ENCODE measurements around the gene OR8B2.
A peak's percentile ranks its signal among the peaks of the same experiment; 100 is the strongest.
"Not testable (repeated sequence)": the region's sequence is repeated elsewhere in the genome, so short reads cannot be mapped to it uniquely, and the experiment has no call there.

Gene OR8B2

GRCh38 chr11:124384399-124384798, at the start of gene OR8B2:
OR8B2 (minus strand) TSS chr11:124384499; CDS start chr11:124383343, 1,156 bp downstream.
- DNase-seq, result no peak

- no peak for DNase-seq
Measured at GRCh38 chr11:124429599-124429998, 45.3 kb upstream of the OR8B2 start.

GRCh38 chr11:124424384-124424921, 40.2 kb upstream of the OR8B2 start, which contains the start of gene OR8B4:
OR8B4 (minus strand) TSS chr11:124424871; CDS start chr11:124424871, 0 bp downstream.
- no peak for DNase-seq

GRCh38 chr11:124421043-124421442, 36.7 kb upstream of the OR8B2 start:
- DNase-seq, result no peak

GRCh38 chr11:124415356-124415923, 31.1 kb upstream of the OR8B2 start:
- peak; percentile 31 for DNase-seq

- DNase-seq, result no peak
Measured at GRCh38 chr11:124409906-124410305, 25.6 kb upstream of the OR8B2 start.

GRCh38 chr11:124405581-124405980, 21.3 kb upstream of the OR8B2 start:
- no peak for DNase-seq

GRCh38 chr11:124403186-124403585, 18.9 kb upstream of the OR8B2 start:
- not testable (repeated sequence) for DNase-seq

- DNase-seq, result peak; percentile 76
Measured at GRCh38 chr11:124402326-124402922, 18.1 kb upstream of the OR8B2 start.

- no peak for DNase-seq
Measured at GRCh38 chr11:124398924-124399323, 14.6 kb upstream of the OR8B2 start, which contains the start of gene OR8B3. OR8B3 (minus strand) TSS chr11:124399024; CDS start chr11:124397351, 1,673 bp downstream.

- not testable (repeated sequence) for DNase-seq
Measured at GRCh38 chr11:124396847-124397246, 12.5 kb upstream of the OR8B2 start.

- peak; percentile 23 for DNase-seq
Measured at GRCh38 chr11:124394408-124394807, 10.1 kb upstream of the OR8B2 start.

GRCh38 chr11:124382857-124383256, 1.4 kb downstream of the OR8B2 start:
- not testable (repeated sequence) for DNase-seq

GRCh38 chr11:124380585-124380984, 3.7 kb downstream of the OR8B2 start:
- no peak for DNase-seq

- DNase-seq, result no peak
Measured at GRCh38 chr11:124376280-124376679, 8.0 kb downstream of the OR8B2 start.

- DNase-seq, result no peak
Measured at GRCh38 chr11:124359566-124359965, 24.7 kb downstream of the OR8B2 start.

GRCh38 chr11:124346311-124346955, 37.9 kb downstream of the OR8B2 start:
- DNase-seq, result no peak

- no peak for DNase-seq
Measured at GRCh38 chr11:124344346-124344745, 40.0 kb downstream of the OR8B2 start.

GRCh38 chr11:124340142-124340447, 44.2 kb downstream of the OR8B2 start:
- no peak for DNase-seq

- no peak for DNase-seq
Measured at GRCh38 chr11:124339396-124340141, 44.7 kb downstream of the OR8B2 start.
